ENCODE data around the gene HUNK. TPM values are rescaled to one million over a fixed set of nuclear protein-coding genes. Genes with fewer than 3 reads are reported as not detected.

Gene HUNK
- total RNA-seq, 1 donor = under 0.01 TPM

DNA sequence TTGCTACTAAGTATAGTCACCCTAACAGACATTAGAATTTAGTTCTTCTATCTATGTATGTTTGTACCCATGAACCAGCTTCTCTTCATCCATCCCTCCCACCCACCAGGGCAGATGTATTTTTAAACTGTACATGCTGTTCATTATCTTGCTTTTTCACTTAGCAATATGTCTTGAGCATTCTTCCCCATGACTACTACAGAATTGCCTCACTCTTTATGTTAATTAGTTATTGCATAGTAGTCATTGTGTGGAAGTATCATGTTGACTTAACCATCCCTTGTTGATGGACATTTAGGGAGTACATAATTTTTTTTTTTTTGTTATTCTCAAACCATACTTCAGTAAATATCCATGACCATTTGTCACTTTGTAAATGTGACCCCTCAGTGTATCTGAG is 9.9 kb downstream of the HUNK start:
- no peak overlapping the region for H3K4me2 ChIP-seq (ENCODE audit: insufficient read depth, low read length)
- TF ChIP-seq, protein P1, sequence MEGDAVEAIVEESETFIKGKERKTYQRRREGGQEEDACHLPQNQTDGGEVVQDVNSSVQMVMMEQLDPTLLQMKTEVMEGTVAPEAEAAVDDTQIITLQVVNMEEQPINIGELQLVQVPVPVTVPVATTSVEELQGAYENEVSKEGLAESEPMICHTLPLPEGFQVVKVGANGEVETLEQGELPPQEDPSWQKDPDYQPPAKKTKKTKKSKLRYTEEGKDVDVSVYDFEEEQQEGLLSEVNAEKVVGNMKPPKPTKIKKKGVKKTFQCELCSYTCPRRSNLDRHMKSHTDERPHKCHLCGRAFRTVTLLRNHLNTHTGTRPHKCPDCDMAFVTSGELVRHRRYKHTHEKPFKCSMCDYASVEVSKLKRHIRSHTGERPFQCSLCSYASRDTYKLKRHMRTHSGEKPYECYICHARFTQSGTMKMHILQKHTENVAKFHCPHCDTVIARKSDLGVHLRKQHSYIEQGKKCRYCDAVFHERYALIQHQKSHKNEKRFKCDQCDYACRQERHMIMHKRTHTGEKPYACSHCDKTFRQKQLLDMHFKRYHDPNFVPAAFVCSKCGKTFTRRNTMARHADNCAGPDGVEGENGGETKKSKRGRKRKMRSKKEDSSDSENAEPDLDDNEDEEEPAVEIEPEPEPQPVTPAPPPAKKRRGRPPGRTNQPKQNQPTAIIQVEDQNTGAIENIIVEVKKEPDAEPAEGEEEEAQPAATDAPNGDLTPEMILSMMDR (IDR thresholded peaks at IDR 0.05; ENCODE audit: extremely low read depth, low read depth, low read length) = no peak
- H3K27me3 ChIP-seq (ENCODE audit: insufficient read depth, low read length) = no peaks in the 10 kb centered on the region
- no peaks in the 10 kb centered on the region for H3K4me1 ChIP-seq (ENCODE audit: insufficient read depth, low read length)
- no peaks in the 10 kb centered on the region for H4K20me1 ChIP-seq (ENCODE audit: insufficient read depth, low read length)
- H3K4me3 ChIP-seq (ENCODE audit: insufficient read depth, low read length) = no peak overlapping the region
- H3K79me2 ChIP-seq (ENCODE audit: insufficient read depth, low read length) = no peaks in the 10 kb centered on the region
- no peak overlapping the region for H3K27ac ChIP-seq (ENCODE audit: low read depth, low read length)
- DNase-seq (ENCODE audit: insufficient read length, low spot score, missing footprints) = no peak
- no peaks in the 10 kb centered on the region for H3K9me3 ChIP-seq (ENCODE audit: low read depth, low read length)
- no peaks in the 10 kb centered on the region for H3K36me3 ChIP-seq (ENCODE audit: insufficient read depth, low read length)
- no peak overlapping the region for H2AFZ ChIP-seq (ENCODE audit: low read length)

DNA sequence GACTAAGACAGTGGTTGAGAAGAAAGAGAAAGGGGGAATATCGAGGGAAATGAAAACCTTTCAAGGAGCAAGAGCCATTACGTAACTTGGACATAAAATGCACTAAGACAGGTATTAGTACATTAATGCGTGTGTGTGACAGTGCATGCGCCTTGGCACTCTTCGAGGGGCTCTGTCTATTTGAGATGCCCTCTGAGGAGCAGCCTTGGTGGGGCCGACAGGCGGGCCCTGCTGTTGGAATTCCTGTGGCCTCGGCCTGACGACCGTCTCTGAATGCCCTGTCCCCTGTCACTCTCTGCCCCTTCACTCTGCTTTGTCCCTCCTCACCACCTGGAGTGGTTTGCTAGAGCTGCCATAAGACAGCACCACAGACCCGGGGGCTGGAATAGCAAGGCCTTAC is 12.3 kb downstream of the HUNK start:
- Histone ChIP-seq H3K27me3 (ENCODE audit: insufficient read depth, low read length) (no peaks in the 10 kb centered on the region), H2AFZ (ENCODE audit: low read length) (no peak overlapping the region), H3K4me3 (ENCODE audit: insufficient read depth, low read length) (no peak overlapping the region), H4K20me1 (ENCODE audit: insufficient read depth, low read length) (no peaks in the 10 kb centered on the region), H3K4me1 (ENCODE audit: insufficient read depth, low read length) (no peaks in the 10 kb centered on the region), H3K27ac (ENCODE audit: low read depth, low read length) (no peak overlapping the region), H3K36me3 (ENCODE audit: insufficient read depth, low read length) (no peaks in the 10 kb centered on the region), H3K79me2 (ENCODE audit: insufficient read depth, low read length) (no peaks in the 10 kb centered on the region), H3K9me3 (ENCODE audit: low read depth, low read length) (no peaks in the 10 kb centered on the region), H3K4me2 (ENCODE audit: insufficient read depth, low read length) (no peak overlapping the region)
- TF ChIP-seq, protein P1 (IDR thresholded peaks at IDR 0.05; ENCODE audit: extremely low read depth, low read depth, low read length) = no peak
- DNase-seq (ENCODE audit: insufficient read length, low spot score, missing footprints) = no peak

DNA sequence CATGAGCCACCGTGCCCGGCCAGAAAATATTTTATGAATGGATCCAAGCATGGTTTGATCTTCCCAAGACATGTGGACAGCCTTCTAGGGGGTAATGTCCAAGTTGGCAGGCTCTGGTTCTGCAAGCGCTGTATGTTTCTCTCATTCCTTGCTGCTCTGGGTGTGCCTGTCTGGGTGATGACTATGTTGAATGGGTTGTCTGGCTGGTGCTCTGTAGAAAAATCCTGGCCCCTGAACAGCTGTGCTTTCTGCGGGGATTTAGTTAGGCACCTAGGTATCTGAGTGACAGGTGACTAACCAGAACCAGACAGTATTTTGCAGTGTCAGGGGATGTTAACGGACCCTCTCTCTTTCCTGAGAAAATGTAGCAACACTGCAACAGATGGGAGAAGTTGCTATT is 14.1 kb downstream of the HUNK start:
- TF ChIP-seq, protein P1 (IDR thresholded peaks at IDR 0.05; ENCODE audit: extremely low read depth, low read depth, low read length) = no peak
- H3K4me2 ChIP-seq (ENCODE audit: insufficient read depth, low read length) = no peak overlapping the region
- H3K79me2 ChIP-seq (ENCODE audit: insufficient read depth, low read length) = no peaks in the 10 kb centered on the region
- no peak for DNase-seq (ENCODE audit: insufficient read length, low spot score, missing footprints)
- no peaks in the 10 kb centered on the region for H4K20me1 ChIP-seq (ENCODE audit: insufficient read depth, low read length)
- H2AFZ ChIP-seq (ENCODE audit: low read length) = no peak overlapping the region
- H3K27me3 ChIP-seq (ENCODE audit: insufficient read depth, low read length) = no peaks in the 10 kb centered on the region
- H3K4me1 ChIP-seq (ENCODE audit: insufficient read depth, low read length) = no peaks in the 10 kb centered on the region
- no peaks in the 10 kb centered on the region for H3K36me3 ChIP-seq (ENCODE audit: insufficient read depth, low read length)
- H3K9me3 ChIP-seq (ENCODE audit: low read depth, low read length) = no peaks in the 10 kb centered on the region
- H3K27ac ChIP-seq (ENCODE audit: low read depth, low read length) = no peak overlapping the region
- no peak overlapping the region for H3K4me3 ChIP-seq (ENCODE audit: insufficient read depth, low read length)

DNA sequence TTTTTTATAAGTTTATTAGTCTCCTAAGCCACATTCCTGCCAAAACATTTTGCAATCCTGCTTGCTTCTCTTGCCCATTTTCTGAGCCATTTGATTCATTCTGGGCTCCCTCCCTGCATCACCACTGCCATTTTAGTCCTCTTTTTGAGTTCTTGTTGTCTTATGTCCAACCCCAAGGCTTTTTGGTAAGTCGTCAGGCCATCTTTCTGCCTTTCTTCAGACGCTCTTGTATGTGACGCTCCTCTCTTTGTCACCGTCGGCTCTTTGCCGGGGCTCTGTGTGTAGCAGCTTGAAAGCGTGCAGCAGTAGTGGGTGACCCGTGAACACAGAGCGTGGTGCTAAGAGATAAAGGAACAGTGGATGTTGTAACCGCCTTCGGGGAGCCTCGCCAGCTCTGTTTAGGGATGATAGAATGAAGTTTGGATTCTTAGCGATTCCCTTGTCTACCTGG is 14.6 kb downstream of the HUNK start:
- Histone ChIP-seq H2AFZ (ENCODE audit: low read length) (no peak overlapping the region), H3K27ac (ENCODE audit: low read depth, low read length) (no peak overlapping the region), H3K27me3 (ENCODE audit: insufficient read depth, low read length) (no peaks in the 10 kb centered on the region), H3K36me3 (ENCODE audit: insufficient read depth, low read length) (no peaks in the 10 kb centered on the region), H3K79me2 (ENCODE audit: insufficient read depth, low read length) (no peaks in the 10 kb centered on the region), H3K9me3 (ENCODE audit: low read depth, low read length) (no peaks in the 10 kb centered on the region), H3K4me2 (ENCODE audit: insufficient read depth, low read length) (no peak overlapping the region), H3K4me1 (ENCODE audit: insufficient read depth, low read length) (no peaks in the 10 kb centered on the region), H4K20me1 (ENCODE audit: insufficient read depth, low read length) (no peaks in the 10 kb centered on the region), H3K4me3 (ENCODE audit: insufficient read depth, low read length) (no peak overlapping the region)
- no peak for DNase-seq (ENCODE audit: insufficient read length, low spot score, missing footprints)
- TF ChIP-seq, protein P1 (IDR thresholded peaks at IDR 0.05; ENCODE audit: extremely low read depth, low read depth, low read length) = no peak
